D721Med (cell line): ENCODE measurements around the gene SSNA1.

Source experiments
- DNase-seq: peaks from one replicate; pipeline ENCODE4 v3.0.0; 2011; ENCODE audit warnings: low spot score; ENCODE audit not compliant: insufficient read length
- FAIRE-seq: peaks from 2 replicates; lab custom pipeline; 2011; peaks lifted over from hg19 to GRCh38; lab: Jason Lieb, UNC
- TF ChIP-seq, protein P1 (sequence below): IDR thresholded peaks from 2 replicates; pipeline ENCODE4 v1.5.1; 2012; ENCODE audit warnings: mild to moderate bottlenecking, control low read depth; ENCODE audit not compliant: insufficient read depth; ENCODE audit errors: missing control alignments

The SSNA1 gene

GRCh38 chr9:137156567-137157375 lies 31.7 kb upstream of the SSNA1 start:
- FAIRE-seq (no peak), DNase-seq (no peak)
- TF ChIP-seq, protein P1, sequence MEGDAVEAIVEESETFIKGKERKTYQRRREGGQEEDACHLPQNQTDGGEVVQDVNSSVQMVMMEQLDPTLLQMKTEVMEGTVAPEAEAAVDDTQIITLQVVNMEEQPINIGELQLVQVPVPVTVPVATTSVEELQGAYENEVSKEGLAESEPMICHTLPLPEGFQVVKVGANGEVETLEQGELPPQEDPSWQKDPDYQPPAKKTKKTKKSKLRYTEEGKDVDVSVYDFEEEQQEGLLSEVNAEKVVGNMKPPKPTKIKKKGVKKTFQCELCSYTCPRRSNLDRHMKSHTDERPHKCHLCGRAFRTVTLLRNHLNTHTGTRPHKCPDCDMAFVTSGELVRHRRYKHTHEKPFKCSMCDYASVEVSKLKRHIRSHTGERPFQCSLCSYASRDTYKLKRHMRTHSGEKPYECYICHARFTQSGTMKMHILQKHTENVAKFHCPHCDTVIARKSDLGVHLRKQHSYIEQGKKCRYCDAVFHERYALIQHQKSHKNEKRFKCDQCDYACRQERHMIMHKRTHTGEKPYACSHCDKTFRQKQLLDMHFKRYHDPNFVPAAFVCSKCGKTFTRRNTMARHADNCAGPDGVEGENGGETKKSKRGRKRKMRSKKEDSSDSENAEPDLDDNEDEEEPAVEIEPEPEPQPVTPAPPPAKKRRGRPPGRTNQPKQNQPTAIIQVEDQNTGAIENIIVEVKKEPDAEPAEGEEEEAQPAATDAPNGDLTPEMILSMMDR: no peak

DNA sequence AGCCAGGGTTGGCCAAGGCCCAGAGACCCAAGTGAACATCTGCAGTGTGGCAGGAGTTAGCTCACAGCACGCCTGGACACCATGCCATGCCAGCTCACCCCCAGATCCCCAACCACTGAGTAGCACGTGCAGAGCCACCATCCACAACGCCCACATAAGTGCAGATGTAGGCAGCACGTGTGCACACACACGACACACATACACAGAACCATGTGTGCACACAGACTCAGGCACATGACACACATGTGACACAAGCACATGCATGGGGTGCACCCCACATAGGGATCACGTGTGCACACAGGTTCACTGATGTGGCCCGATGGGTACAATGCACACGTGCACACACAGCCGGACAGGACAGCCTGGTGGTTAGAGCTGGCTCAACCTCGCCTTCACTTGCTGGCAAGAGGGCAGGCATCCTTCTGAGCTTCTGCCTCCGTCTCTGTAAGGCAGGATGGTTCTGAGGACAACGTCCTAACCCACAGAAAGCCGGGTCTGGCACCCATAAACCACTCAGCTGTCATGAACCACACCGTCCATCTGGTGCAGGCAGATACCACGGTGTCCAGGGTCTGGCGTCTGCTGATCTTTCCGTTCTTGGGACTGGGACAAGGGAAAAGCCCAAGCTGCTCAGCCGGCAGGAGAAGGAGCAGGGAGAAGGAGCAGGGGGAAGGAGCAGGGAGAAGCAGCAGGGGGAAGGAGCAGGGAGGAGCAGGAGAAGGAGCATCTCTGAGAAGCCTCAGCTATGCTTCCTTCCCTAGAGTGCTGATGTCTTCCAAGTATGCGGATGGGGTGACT lies 30.7 kb upstream of the SSNA1 start:
- FAIRE-seq (no peak), DNase-seq (no peak)
- TF ChIP-seq, protein P1: no peak

- FAIRE-seq (no peak), DNase-seq (no peak)
- TF ChIP-seq, protein P1: no peak
Measured at GRCh38 chr9:137158625-137159024, 29.9 kb upstream of the SSNA1 start.

DNA sequence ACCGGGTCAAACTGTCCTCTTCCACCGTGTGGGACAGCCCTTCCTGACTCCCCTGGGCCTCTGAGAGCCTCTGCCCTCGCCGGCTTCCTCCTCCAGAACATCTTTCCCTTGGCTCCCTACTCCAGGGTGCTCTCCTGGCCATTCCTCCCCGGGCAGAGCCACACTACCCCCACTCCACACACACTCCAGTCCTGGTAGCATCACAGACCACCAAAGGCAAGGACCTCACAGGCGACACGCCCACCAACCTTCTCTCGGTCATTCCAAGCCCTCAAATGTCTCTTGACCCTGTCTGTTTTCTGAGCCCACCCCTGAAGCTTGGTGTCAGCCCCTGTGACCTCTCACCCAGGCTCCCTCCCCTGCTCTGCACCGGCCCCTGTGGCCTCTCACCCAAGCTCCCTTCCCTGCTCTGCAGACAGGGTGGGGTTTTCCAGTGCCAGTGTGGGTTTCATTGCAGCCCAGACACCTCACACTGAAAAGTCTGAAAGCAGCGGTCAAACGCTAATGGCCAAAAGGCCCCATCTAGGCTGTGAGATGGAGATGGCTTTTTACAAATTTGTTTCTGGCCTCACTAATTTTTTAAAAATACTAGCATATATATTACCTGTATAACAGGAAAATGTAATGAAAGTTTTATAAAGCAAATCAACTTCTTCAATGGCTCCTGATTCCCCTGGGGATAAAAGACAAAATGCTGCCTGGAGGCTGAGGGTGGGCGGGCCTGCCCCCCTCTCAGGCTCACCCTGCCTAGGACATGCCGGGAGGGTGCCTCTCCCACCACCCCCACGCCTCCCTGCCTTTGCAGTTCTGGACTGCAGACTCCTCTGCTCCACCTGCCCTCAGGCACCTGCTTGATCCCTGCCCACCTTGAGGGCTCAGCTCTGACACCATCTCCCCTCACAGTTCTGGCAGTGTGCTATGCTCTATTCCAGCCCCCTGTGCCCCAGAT lies 29.1 kb upstream of the SSNA1 start:
- FAIRE-seq: no peak

DNA sequence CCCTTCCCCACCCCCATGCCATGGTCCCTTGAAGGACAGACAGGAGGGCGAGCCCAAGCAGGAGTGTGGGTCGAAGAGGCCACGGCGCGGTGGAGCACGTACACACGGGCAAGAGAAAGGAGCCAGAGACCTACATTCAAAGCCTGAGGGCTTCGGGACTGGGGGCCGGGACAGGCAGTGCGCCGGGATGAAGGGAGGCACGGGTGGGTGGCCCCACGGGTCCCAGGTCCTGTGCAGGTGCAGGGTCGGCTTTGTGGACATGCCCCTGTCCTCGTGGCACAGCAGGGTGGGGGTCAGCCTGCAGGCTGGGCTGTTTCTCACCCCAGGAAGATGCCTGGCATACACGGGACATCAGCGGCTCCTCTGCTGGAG lies 28.4 kb upstream of the SSNA1 start:
- FAIRE-seq (no peak), DNase-seq (no peak)
- TF ChIP-seq, protein P1: no peak

More for the DNA sequence above, 29.1 kb upstream of the SSNA1 start:
- DNase-seq: no peak
- TF ChIP-seq, protein P1: no peak

DNA sequence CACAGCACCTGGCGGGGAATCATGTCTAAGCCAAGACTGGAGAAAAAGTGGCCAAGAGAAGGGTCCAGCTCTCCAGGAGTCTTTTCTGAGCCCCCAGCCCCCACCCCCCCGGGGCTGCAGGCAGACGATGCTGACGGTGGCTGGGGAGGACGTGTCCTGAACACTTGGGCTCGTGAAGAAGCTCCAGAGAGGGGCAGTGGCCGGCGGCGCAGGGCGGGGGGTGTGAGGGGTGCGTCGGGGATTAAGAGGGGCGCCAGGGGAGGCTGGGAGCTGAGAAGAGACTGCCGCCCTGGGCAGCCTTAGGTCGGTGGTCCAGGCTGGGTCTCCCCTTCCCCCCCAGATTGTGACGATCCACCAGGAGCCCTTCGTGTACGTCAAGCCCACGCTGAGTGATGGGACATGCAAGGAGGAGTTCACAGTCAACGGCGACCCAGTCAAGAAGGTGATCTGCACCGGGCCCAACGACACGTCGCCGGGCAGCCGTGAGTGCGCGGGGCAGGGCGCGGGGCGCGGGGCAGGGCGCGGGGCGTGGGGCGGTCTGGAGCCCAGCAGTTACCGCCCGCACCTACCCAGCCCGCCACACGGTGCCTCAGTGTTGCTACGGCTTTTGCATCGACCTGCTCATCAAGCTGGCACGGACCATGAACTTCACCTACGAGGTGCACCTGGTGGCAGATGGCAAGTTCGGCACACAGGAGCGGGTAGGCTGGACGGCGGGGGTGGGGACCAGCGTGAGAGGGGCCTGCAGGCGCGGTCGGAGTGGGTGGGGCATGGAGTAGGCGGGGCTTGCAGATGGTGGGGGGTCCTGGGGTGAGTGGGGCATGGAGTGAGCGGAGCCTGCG lies 27.5 kb upstream of the SSNA1 start:
- no peak for DNase-seq

More for the DNA sequence above, 27.5 kb upstream of the SSNA1 start:
- TF ChIP-seq, protein P1: no peak
- FAIRE-seq: no peak
